HG03342 (cell line): ENCODE results near the gene SLC30A4.
"Not testable (repeated sequence)": the region's sequence is repeated elsewhere in the genome, so short reads cannot be mapped to it uniquely, and the experiment has no call there.

Experiments
- ATAC-seq: cut with Tn5 transposase; IDR thresholded peaks from one replicate; pipeline ENCODE4 v1.9.1; 2021; ENCODE audit warnings: mild to moderate bottlenecking, moderate library complexity; ENCODE audit not compliant: unreplicated experiment

SLC30A4 gene

GRCh38 chr15:45510758-45511280, 11.7 kb downstream of the SLC30A4 start:
- no peak for ATAC-seq

GRCh38 chr15:45507143-45507542, 15.4 kb downstream of the SLC30A4 start:
- ATAC-seq = not testable (repeated sequence)

GRCh38 chr15:45499426-45499825, 23.1 kb downstream of the SLC30A4 start:
- ATAC-seq = no peak

GRCh38 chr15:45498701-45499100, 23.9 kb downstream of the SLC30A4 start:
- ATAC-seq = no peak

GRCh38 chr15:45497261-45497660, 25.3 kb downstream of the SLC30A4 start:
- no peak for ATAC-seq

GRCh38 chr15:45496658-45497057, 25.9 kb downstream of the SLC30A4 start:
- no peak for ATAC-seq

GRCh38 chr15:45495588-45495987, 27.0 kb downstream of the SLC30A4 start:
- no peak for ATAC-seq

GRCh38 chr15:45489690-45490238, 32.8 kb downstream of the SLC30A4 start:
- no peak for ATAC-seq

- ATAC-seq = no peak
Observed at GRCh38 chr15:45486317-45486716, 36.2 kb downstream of the SLC30A4 start.

GRCh38 chr15:45481135-45481534, 41.4 kb downstream of the SLC30A4 start:
- no peak for ATAC-seq

- no peak for ATAC-seq
Observed at GRCh38 chr15:45476410-45476809, 46.1 kb downstream of the SLC30A4 start.

- no peak for ATAC-seq
Observed at GRCh38 chr15:45474799-45475198, 47.8 kb downstream of the SLC30A4 start.

- no peak for ATAC-seq
Observed at GRCh38 chr15:45473068-45473467, 49.5 kb downstream of the SLC30A4 start.

- no peak for ATAC-seq
Observed at GRCh38 chr15:45471151-45471550, 51.4 kb downstream of the SLC30A4 start.

- no peak for ATAC-seq
Observed at GRCh38 chr15:45469441-45469840, 53.1 kb downstream of the SLC30A4 start.

GRCh38 chr15:45469027-45469426, 53.5 kb downstream of the SLC30A4 start:
- ATAC-seq = no peak

- ATAC-seq = no peak
Observed at GRCh38 chr15:45468294-45468693, 54.3 kb downstream of the SLC30A4 start.

- ATAC-seq = no peak
Observed at GRCh38 chr15:45458746-45459403, 63.7 kb downstream of the SLC30A4 start.

GRCh38 chr15:45457641-45458539, 64.7 kb downstream of the SLC30A4 start:
- ATAC-seq = peak; percentile 60

- peak; percentile 8 for ATAC-seq
Observed at GRCh38 chr15:45457220-45457619, 65.3 kb downstream of the SLC30A4 start.

GRCh38 chr15:45456212-45457106, 66.1 kb downstream of the SLC30A4 start:
- ATAC-seq = peak; percentile 33
